HG02970 (cell line): ENCODE results near the gene SLC12A3.
A peak's percentile ranks its signal among the peaks of the same experiment; 100 is the strongest.

Experiments used
- ATAC-seq: cut with Tn5 transposase; IDR thresholded peaks from one replicate; pipeline ENCODE4 v1.9.1; 2021; ENCODE audit warnings: mild to moderate bottlenecking, moderate library complexity, moderate number of reproducible peaks; ENCODE audit not compliant: unreplicated experiment, low FRiP score

The SLC12A3 gene

DNA sequence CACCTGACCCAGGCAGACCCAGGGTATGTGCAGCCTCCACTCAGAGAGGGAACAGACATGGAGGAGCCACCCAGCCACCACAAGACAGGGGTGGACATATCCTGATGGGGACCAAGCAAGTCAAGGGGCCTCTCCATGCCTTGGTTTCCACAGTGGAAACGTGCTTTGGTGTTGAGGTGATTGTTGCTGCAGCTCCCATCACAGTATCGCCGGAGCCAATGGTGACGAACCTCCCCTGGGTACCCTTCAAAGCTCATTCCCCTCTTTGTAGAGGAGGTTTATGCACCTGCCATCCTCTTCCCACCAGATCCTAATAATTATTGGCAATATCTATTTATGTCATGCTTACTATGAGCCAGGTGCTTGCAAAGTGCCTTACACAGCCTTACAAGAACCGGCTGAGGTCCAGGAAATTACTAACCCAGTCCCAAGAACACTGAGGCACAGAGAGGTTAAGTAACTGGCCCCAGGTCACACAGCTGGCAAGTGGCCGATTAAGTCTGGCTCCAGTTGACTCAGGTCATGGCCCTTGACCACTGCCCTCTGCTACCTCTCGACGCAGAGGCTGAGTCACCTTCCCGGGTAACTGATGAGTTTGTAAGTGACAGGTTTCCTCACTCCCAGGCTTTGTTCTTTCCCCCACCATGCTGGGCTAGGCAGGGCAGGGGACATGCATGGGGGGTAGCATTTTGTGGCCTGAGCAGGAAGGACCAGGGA, 20.6 kb downstream of the SLC12A3 start:
- no peak for ATAC-seq

DNA sequence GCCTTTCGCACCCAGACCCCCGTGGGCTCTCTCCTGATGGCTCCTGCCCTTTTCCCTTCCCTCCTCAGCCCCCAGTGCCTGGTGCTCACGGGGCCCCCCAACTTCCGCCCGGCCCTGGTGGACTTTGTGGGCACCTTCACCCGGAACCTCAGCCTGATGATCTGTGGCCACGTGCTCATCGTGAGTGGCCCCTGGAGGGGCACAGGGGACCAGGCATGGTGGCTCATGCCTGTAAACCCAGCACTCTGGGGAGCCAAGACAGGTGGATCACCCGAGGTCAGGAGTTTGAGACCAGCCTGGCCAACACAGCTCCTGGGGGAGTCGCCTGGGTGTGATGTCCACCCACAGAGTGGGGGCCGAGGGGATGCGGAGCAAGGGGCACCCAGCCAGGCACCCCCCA, 21.3 kb downstream of the SLC12A3 start:
- ATAC-seq: no peak

DNA sequence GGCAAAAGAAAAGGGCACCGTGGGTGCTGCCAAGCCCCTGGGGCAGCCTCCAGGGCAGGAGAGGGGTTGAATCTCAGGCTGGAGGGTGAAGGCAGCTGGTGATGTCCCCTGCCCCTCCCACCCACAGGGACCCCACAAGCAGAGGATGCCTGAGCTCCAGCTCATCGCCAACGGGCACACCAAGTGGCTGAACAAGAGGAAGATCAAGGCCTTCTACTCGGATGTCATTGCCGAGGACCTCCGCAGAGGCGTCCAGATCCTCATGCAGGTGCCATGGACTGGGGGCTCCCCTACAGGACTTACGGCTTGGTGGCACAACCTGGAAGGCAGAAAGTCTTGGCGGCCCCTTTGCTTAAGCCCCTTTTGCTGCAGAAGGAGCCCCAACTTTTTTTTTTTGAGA, 21.8 kb downstream of the SLC12A3 start:
- no peak for ATAC-seq

DNA sequence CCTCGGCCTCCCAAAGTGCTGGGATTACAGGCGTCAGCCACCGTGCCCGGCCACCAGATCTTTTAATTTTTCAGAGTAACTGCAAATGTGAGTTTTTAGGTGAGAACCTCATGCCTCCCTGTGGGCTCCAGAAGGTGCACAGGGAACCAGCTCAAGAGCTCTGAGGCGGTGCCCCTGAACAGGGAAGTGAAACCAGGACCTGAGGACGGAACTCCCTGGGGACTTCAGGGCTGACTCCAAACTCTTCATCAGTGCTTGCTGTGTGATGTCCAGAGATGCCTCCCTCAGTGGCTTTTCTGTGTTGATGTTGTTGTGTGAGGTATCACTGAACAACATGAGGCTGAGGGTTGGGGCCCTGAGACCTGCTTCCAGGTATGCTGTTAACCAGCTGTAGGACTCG, 23.8 kb downstream of the SLC12A3 start:
- no peak for ATAC-seq

DNA sequence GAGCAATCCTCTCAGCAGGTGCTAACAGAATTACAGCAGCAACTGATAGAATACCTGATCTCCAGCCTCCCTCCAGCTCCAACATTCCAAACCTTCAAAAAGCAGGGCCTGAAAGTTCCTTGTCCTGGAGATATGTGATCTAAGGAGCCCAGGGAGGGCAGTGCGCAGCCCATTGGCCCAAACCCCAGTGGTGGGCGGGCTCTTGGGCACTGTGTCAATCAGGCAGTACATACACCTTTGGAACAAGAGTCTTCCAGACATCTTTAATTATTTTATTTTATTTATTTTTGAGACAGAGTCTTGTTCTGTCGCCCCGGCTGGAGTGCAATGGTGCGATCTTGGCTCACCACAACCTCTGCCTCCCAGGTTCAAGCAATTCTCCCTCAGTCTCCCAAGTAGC, 24.2 kb downstream of the SLC12A3 start:
- ATAC-seq: no peak

DNA sequence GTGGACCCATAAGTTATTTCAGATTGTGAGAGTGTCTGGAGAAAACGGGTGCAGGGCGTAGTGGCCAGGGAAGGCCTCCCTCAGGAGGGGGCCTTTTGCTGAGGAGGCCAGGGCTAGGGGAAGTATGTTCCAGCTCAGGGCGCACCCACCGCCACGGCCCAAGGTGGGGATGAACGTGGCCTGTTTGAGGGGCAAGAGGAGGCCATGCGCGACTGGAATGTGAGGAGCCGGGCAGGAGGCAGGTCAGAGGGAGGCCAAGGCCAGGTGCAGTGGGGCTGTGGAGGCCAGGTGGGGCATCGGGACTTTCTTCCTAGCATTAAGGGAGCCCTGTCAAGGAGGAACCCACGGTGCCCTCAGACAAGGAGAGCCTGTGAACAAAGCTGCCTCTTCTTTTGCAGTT, 26.7 kb downstream of the SLC12A3 start:
- no peak for ATAC-seq

DNA sequence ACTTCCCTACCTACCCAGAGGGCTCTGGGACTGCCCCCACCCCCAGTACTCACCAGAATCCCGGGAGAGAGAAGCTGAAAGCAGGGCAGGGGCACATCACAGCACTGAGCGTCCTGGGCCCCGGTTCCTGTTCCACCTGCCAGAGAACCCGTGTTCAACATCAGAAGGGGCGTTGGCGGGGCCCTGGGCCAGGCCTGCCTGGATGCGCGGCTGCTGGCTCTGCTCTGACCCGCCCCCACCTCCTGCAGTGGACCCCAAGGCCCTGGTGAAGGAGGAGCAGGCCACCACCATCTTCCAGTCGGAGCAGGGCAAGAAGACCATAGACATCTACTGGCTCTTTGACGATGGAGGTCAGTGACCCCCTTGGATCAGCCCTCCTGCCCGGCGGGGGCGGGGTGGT, 27.7 kb downstream of the SLC12A3 start:
- no peak for ATAC-seq

DNA sequence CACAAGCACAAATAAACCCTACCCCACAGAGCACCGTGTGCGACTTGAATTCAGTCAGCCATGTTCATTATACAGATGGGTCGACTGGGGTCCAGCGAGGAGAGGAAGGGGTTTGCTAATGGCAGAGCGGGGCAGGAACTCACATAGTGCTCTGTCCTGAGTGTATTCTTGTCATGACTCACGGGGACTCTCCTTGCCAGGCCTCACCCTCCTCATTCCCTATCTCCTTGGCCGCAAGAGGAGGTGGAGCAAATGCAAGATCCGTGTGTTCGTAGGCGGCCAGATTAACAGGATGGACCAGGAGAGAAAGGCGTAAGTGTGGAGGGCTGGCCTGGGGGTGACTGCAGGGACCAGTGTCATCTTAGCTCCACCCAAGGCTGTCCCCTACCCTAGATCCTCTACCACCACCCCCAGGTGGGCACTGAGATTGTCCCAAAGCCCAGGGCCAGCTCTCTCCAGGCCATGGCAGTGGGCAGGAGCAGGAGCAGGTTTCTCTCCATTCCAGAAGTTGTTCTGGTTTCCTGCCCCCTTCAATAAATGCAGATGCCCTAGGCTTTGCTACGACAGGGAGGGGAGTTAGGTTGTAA, 29.4 kb downstream of the SLC12A3 start:
- ATAC-seq: no peak

DNA sequence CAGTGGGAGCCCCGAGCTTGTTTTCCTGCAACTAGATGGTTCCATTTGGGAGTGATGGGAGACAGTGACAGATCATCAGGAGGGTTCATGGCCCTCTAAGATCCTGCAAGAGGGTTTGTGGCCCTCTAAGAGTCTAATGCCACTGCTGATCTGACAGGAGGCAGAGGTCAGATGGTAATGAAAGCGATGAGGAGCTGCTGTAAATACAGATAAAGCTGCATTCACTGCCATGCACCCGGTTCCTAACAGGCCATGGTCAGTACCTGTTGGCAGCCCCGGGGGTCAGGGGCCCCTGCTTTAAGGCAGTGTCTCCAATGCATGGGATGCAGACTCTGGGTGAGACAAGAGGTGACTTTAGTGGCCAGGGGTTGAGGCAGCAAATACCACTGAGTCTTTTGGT, 30.8 kb downstream of the SLC12A3 start:
- no peak for ATAC-seq

DNA sequence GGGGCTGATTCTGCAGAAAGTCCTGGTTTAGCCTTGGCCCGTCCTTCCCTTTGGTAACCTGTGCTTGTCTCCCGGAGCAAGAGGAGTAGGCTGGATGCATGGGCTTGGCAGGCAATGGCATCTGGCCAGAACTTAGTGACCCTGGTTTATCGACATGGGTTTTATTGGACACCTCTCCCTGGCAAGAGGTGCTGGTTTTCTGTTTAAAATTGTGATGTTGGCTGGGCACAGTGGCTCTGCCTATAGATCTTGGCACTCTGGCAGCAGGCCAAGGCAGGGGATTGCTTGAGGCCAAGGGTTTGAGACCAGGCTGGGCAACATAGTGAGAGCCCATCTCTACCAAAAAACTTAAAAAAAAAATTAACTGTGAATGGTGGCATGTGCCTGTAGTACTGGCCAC, 31.2 kb downstream of the SLC12A3 start:
- no peak for ATAC-seq

DNA sequence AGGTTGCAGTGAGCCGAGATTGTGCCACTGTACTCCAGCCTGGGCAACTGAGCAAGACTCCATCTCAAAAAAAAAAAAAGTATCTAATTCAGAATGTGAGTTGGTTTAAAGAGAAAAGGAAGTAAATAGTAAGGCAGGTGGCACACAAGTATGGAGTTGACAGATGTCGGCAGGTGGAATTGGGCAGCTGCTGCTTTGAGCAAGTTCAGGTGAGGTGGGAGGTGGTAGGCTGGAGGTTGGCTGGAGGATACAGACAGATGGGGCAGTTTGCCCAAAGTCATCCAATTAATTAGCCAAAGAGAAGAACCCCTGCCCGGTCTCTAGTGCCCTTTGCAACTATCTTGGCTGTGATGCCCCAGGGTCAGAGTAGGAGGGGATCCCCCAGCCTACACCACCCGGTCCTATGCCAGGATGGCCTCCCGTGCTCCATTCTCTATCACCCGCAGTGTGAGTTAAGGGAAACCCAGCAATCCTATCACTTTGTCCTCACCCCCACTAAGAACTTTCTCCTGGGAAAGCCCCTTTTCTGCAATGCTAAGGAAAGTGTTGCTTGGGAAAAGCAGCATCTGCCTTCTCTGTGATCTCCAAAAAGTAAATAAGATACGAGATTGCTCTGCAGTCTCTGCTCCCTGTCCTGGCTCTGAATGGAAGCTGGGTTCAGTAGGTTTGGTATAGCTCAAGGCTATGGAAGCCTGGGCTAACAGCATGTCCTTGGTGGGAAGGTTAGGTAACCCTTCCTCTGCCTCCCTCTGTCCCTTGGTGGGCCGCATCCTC, 32.2 kb downstream of the SLC12A3 start:
- no peak for ATAC-seq

DNA sequence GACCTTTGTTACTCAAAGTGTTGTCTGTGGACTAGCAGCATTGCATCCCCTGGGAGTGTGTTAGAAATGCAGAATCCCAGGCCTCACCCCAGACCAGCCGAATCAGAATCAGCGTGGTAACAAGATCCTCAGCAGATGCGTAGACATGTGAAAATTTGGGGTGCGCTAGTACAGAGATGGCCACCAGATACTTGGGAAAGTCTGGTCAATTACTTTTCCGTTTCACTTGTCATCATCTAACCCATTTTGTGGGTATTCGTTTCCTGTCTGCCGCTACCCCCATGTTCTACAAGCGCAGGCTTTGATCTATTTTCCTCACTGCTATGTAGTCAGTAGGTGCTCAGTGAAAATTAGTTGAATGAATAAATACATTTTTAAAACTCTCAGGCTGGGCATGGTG, 33.8 kb downstream of the SLC12A3 start:
- no peak for ATAC-seq

DNA sequence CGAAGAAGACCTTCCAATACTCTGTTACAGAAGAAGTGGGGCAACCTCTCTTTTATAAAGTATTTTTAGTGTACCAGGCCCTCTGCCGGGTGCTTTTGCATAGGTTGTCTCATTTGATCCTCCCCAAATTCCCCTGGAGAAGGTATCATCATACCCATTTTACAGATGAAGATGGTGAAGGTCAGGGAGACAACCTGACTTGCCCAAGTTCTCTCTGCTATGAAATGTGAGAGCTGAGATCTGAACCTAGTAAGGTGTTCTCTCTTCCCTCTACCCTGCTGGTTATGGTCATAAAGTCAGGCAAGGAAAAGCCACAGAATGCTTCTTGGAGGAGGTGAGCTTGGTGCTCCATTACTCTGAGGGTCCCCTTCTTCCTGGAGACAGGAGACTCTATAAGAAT, 38.9 kb downstream of the SLC12A3 start:
- ATAC-seq: no peak

DNA sequence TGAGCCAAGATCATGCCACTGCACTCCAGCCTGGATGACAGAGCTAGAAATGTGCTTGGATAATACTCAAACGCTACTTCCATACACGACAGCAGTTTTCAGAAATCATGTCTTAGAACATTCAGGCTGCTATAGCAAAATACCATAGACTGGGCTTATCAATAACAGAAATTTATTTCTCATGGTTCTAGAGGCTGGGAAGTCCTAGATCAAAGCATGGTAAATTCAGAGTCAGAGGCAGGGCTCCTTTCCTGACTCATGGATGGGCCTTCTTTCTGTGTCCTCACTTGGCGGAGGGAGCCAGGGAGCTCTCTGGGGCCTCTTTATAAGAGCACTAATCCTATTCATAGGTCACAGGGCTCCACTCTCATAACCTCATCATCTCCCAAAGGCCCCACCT, 42.4 kb downstream of the SLC12A3 start:
- no peak for ATAC-seq

DNA sequence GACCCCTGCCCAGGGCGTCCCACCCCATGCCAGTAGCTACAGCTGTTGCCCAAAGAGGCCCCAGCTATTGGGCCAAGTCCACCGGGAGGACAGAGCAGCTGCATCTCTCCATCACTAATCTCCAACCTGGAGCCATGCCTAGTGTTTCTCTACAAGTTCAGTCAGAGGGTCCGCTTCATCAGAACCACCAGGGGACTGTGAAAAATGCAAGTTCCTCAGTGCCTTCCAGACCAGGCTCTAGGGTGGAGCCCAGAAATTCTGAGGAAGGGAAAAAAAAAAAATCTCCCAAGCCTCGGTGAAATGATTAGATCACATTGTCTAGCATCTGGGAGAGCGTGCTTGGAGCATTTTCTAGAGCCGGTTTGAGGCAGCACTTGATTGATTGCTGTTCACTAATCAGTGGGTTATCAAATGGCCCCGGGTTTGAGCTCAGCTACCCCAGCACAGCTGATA, 44.5 kb downstream of the SLC12A3 start:
- no peak for ATAC-seq

DNA sequence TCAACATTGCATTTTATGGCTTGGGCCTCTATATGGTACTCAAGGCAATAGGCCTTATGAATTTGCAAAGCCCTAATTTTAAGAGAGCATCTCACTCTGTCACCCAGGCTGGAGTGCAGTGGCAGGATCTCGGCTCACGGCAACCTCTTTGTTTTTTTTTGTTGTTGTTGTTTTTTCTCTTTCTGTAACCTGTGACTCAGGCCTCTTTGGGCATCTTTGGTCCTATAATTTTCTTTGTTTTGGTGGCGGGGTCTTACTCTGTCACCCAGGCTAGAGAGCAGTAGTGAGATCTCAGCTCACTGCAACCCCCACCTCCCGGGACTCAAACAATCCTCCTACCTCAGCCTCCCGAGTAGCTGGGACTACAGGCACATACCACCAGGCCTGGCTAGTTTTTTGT, 45.1 kb downstream of the SLC12A3 start:
- no peak for ATAC-seq

DNA sequence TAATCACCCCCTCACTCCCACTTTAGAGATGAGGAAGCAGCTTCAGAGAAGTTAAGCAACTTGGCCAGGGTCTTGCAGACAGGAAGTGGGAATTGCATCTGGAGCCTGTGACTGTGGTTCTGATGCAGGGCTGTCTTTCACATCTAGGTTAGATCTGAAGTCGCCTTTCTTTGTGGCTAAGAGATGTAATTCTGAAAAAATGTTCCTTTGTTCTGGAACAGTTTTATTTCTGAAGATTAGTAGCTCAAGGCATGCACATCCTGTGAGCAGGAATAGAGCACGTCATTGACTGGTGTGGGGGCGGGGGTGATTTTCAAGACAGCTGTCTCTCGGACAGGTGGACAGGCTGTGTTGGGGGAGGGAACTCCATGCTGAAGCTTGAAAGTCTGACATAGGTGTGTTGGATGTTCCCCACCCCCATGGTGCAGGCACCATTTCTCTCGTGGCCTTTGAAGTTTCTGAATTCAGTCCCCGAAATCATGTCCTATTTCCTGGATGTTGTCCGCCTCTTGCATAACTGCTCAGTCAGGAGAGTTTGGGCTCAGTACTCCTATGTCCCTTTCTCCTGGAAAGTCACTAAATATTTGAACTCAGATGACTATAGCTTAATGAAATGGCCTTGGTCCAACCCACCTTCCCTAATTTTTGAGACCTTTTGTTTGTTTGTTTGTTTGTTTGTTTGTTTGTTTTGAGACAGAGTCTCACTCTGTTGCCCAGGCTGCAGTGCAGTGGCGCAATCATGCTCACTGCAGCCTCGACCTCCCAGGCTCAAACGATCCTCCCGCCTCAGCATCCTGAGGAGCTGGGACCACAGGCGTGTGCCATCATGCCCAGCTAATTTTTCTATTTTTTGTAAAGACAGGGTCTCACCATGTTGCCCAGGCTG, 45.9 kb downstream of the SLC12A3 start:
- ATAC-seq: no peak

DNA sequence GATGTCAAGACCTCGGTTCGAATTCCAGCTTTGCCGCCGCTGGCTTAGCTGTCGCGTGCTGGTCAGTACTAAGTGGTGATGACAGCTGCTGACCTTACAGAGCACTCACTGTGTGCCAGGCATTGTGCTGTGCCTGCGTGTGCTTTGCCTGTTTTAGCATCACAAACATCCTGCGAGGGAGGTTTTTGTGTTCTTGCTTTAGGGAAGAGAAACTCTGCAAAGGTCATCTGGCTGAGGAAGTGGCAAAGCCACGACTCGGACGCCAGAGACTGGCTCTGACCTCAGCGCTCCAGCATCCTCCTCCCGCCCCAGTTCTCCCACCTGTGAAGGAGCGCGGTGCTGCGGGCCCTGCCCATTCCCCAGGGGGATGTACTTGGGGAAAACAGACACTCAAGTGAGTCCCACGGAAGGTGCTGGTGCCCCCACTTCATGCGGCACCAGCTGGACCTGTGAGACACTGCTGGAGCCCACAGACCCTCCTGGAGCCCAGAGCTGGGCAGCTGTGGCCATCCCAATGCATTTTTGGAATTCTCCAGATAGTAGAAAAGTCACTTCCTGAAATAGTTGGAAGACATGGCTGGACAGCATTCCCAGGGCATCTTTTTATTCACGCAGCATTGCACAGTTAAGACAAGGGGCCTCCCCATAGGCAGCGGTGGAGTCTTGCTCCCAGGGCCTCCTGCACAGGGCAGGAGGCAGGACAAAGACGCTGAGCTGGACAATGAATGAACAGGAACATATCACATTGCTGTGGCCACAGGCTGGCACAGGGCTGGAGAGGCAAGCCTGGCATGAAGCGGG, 47.0 kb downstream of the SLC12A3 start:
- peak; percentile 47 for ATAC-seq

DNA sequence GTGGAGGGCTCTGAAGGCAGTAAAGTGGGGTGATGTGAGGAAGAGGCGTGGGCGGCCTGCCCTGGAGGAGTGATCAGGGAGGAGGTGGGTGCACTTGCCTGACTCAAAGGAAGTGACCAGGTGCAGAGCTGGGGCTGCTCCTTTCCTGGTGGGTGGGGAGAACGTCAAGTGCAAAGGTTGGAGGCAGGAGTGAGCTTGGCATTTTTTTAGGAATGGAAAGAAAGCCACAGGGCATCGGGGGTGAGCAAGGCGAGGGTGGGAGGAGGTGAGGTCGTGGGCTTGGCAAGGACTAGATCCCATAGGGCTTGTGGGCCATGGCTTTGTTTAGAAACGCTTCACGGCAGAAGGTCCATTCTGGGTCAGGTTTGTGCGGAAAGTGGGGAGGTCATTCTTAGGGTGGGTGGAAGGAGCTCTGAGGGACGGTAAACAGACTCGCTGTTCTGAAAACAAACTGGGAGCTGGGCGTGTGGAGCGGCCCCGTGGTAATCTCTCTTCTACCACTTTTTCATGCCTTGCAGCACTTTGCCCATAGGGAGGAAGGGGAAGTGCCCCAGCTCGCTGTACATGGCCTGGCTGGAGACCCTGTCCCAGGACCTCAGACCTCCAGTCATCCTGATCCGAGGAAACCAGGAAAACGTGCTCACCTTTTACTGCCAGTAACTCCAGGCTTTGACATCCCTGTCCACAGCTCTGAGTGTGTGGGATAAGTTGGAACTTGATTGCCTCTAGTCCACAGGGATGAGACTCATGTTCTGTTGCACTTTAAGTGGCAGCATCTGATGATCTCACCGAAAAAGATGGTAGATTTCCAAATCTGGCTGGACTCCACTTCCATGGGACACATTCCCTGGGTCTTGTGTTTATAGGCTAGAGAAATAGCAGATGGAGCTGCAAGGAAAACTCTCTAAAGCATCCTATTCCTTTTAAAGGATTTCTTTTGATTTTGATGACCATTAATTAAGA, 48.0 kb downstream of the SLC12A3 start:
- ATAC-seq: no peak
